Measurements from ENCODE around the gene CNOT4.

- TF ChIP-seq RAD21 (IDR thresholded peaks at IDR 0.05; ENCODE audit: low read depth), result no peak
- TF ChIP-seq TCF12 (IDR thresholded peaks at IDR 0.05; ENCODE audit: low read depth), result no peak
- TF ChIP-seq ZBTB7A (IDR thresholded peaks at IDR 0.05; ENCODE audit: low read depth), result no peak
- TF ChIP-seq EP300 (IDR thresholded peaks at IDR 0.05; ENCODE audit: borderline replicate concordance), result no peak
- no peak for TF ChIP-seq TEAD4 (IDR thresholded peaks at IDR 0.05)
- TF ChIP-seq MAX (IDR thresholded peaks at IDR 0.05), result no peak
These were observed 117.2 kb downstream of the CNOT4 start for GRCh38 chr7:135392701-135393100.
